Omental fat pad (tissue), 4 donors: ENCODE data around the gene ATP9B. TPM values are rescaled to one million over a fixed set of nuclear protein-coding genes. Genes with fewer than 3 reads are reported as not detected.
A peak's percentile ranks its signal among the peaks of the same experiment; 100 is the strongest.

Source experiments
- ATAC-seq: fragments of 150-250 bp; one replicate; pipeline ENCODE4 v1.9.1; 2016; ENCODE audit warnings: mild to moderate bottlenecking, moderate library complexity; ENCODE audit not compliant: low FRiP score
- DNase-seq: peaks from one replicate; pipeline ENCODE4 v3.0.0-alpha.2; 2019; ENCODE audit warnings: low spot score
- total RNA-seq, 4 donors: library from RNA; depleted of rRNA; stranded (reverse); fragments of >200 nt; gene quantifications; one replicate each; pipeline ENCODE4 v1.1.0, GENCODE V29; 2016
- TF ChIP-seq, protein P1 (sequence below), 3 donors: fragments of 450-650 bp; IDR thresholded peaks; one replicate each; pipeline ENCODE4 v1.5.1; 2016 to 2017; ENCODE audit warnings: antibody characterized with exemption in 3 of 3, mild to moderate bottlenecking in 3 of 3, moderate library complexity in 2 of 3

ATP9B gene
- total RNA-seq, 4 donors from 2014 or later, result 28.8 to 47.3 (median 39.8) TPM

DNA sequence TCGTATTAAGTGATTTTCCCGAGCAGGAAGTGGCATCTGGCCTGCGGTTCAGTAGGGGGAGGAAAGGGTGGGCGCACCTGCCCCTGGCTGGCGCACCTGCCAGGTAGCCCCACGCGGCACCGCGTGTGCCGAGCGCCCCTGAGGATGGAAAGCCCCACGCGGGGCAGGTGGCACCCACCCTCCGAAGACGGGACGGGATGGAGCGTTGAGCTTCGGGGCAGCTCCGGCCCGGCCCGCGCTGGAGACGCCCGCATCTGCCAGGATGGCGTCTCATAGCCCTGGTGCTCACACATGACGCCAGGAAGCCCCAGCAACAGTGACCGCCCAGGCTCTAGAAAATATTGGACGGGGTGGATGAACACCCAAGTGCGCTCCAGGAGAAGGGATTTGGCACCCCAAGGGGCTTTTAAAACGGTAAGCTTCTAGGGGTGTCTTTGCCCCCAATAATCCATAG lies 324.0 kb downstream of the ATP9B start:
- TF ChIP-seq, protein P1, sequence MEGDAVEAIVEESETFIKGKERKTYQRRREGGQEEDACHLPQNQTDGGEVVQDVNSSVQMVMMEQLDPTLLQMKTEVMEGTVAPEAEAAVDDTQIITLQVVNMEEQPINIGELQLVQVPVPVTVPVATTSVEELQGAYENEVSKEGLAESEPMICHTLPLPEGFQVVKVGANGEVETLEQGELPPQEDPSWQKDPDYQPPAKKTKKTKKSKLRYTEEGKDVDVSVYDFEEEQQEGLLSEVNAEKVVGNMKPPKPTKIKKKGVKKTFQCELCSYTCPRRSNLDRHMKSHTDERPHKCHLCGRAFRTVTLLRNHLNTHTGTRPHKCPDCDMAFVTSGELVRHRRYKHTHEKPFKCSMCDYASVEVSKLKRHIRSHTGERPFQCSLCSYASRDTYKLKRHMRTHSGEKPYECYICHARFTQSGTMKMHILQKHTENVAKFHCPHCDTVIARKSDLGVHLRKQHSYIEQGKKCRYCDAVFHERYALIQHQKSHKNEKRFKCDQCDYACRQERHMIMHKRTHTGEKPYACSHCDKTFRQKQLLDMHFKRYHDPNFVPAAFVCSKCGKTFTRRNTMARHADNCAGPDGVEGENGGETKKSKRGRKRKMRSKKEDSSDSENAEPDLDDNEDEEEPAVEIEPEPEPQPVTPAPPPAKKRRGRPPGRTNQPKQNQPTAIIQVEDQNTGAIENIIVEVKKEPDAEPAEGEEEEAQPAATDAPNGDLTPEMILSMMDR (IDR thresholded peaks at IDR 0.05), result no peak
- ATAC-seq (peak; percentile 22), DNase-seq (no peak)

- TF ChIP-seq, protein P1 (IDR thresholded peaks at IDR 0.05), result no peak
- ATAC-seq, result peak; percentile 67
- DNase-seq, result peak; percentile 72
Measured at GRCh38 chr18:79393635-79394533, 324.7 kb downstream of the ATP9B start.

DNA sequence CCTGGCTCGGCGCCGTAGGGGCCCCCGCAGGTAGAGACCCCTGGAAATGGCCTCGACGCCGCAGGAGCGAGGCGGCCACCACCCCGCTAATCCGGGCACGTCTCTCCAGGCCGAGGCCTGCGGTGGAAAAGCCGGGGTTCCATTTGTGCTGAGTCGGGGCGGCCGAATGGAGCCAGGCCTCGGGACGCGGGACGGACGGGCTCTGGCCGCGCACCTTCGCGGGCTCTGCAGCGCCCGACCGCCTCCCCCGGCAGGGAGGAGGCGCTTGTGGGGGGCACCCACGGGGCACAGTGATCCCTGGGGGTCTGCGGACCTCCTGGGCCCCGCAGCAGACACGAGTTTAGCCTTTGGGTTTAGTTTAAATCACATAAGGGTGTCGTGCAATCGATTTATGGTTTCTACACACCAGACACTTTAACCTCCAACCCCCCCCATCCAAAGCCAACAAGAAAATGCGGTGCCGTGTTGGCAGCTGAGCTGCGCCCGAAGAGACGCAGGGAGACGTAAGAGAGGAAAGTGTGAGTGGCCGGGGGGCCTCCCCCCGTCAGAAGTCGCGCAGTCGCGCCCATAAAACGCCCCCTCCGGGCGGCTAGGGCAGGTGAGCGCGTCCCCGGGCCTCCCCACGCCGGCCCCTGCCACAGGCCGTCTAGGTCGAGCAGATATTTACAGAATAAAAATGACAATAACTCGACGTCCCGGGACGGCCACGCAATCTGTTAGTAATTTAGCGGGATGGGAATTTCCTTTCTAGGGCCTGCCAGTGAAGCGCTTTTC lies 325.5 kb downstream of the ATP9B start:
- ATAC-seq, result peak; percentile 16
- DNase-seq, result no peak
- TF ChIP-seq, protein P1 (IDR thresholded peaks at IDR 0.05), result no peak

- ATAC-seq, result peak; percentile 0
Measured at GRCh38 chr18:79395308-79395640, 326.1 kb downstream of the ATP9B start.

GRCh38 chr18:79395761-79396404 lies 326.7 kb downstream of the ATP9B start, which contains the start of gene NFATC1:
Gene NFATC1 (plus strand): TSS chr18:79395930. CDS start chr18:79396225, 295 bp downstream.
- TF ChIP-seq, protein P1 (IDR thresholded peaks at IDR 0.05), result no peak
- ATAC-seq (peak; percentile 21), DNase-seq (no peak)

More at GRCh38 chr18:79395308-79395640, 326.1 kb downstream of the ATP9B start:
- TF ChIP-seq, protein P1 (IDR thresholded peaks at IDR 0.05), result no peak
- no peak for DNase-seq

DNA sequence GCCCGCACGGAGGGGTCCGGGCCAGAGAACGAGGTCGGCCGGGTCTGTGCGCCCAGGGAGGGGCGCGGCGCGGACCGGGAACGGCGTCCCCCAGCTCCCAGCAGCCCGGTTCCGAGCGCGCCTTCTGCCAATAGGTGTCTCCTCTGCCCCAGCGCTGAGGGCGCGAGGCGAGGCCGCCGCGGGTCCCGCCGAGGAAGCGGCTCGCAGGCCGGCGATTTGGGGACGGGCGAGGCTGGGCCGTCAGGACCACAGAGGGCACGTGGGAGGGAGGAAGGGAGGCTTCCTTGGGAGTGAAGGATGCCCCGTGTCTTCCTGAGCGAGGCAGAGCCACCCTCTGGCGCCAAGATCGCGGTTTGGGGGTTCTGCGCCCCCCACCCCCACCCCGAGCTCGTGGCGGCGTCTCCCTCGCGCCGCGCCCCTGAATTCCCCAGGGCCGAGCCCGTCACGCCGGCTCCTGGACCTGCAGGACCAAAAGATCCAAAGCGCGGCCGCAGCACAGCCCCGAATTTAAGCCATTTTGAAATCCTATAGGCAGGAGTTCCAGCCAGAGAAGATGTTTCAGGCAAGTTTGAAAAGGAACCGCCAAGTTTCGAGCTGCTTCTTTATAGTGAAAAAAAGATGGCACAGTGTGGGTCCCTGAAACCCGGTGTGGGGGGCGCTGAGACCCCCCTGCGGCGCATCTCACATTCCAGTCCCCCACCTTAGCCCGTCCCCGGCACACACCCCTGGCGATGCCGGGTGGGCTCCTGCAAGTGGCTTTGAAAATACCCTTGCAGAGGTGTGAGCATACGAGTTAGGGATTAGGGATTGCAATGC lies 327.4 kb downstream of the ATP9B start:
- TF ChIP-seq, protein P1 (IDR thresholded peaks at IDR 0.05), result no peak
- ATAC-seq (no peak), DNase-seq (no peak)
